ENCODE results near the gene PTGES3L. TPM values are rescaled to one million over a fixed set of nuclear protein-coding genes. Genes with fewer than 3 reads are reported as not detected.

The PTGES3L gene
- 0.67 to 1.4 TPM (median 1.2 TPM) in 5 replicates for total RNA-seq (2022; extraction: Qiagen RNA extraction)

GRCh38 chr17:42979511-42980273, at the start of gene PTGES3L:
PTGES3L (minus strand) TSS chr17:42980080; CDS start chr17:42980053, 27 bp downstream.

GRCh38 chr17:43024407-43025289, 44.8 kb upstream of the PTGES3L start, which contains the start of gene RND2:
RND2 (plus strand) TSS chr17:43025231; CDS start chr17:43025348, 117 bp downstream.

GRCh38 chr17:43021741-43022512, 42.0 kb upstream of the PTGES3L start, which contains the start of gene VAT1:
VAT1 (minus strand) TSS chr17:43022385; CDS start chr17:43022322, 63 bp downstream.

GRCh38 chr17:43006639-43007551, 27.0 kb upstream of the PTGES3L start, which contains the start of gene IFI35:
IFI35 (plus strand) TSS chr17:43006784; CDS start chr17:43006948, 164 bp downstream.

GRCh38 chr17:42997984-42998938, 18.4 kb upstream of the PTGES3L start, which contains the start of gene RPL27:
RPL27 (plus strand) TSS chr17:42998419; CDS start chr17:42998751, 332 bp downstream.

GRCh38 chr17:42980274-42980765, 440 bp upstream of the PTGES3L start, which contains the start of gene RUNDC1:
RUNDC1 (plus strand) TSS chr17:42980565; CDS start chr17:42980577, 12 bp downstream.

GRCh38 chr17:42964161-42964932, 15.5 kb downstream of the PTGES3L start, which contains the start of gene AARSD1:
AARSD1 (minus strand) TSS chr17:42964454; CDS start chr17:42964440, 14 bp downstream.

Other genes starting within 250 kb of the PTGES3L start
- 9.9 to 13.1 TPM (median 11.4 TPM) in 5 replicates for gene EZH1, start 235.0 kb downstream of the PTGES3L start, total RNA-seq (2022; extraction: Qiagen RNA extraction)
- 0.75 to 1.2 TPM (median 1.1 TPM) in 5 replicates for gene RAMP2, start 218.9 kb downstream of the PTGES3L start, total RNA-seq (2022; extraction: Qiagen RNA extraction)
- gene VPS25, start 206.6 kb downstream of the PTGES3L start, total RNA-seq (2022; extraction: Qiagen RNA extraction): 122 to 140 TPM (median 127 TPM) in 5 replicates
- 0.58 to 1.4 TPM (median 1.3 TPM) in 5 replicates for gene WNK4, start 199.5 kb downstream of the PTGES3L start, total RNA-seq (2022; extraction: Qiagen RNA extraction)
- gene COA3, start 181.4 kb downstream of the PTGES3L start, total RNA-seq (2022; extraction: Qiagen RNA extraction): 123 to 146 TPM (median 132 TPM) in 5 replicates
- gene CNTD1, start 181.2 kb downstream of the PTGES3L start, total RNA-seq (2022; extraction: Qiagen RNA extraction): 0.05 to 0.17 TPM (median 0.07 TPM) in 4 of 5 replicates, not detected in the other
- gene BECN1, start 155.8 kb downstream of the PTGES3L start, total RNA-seq (2022; extraction: Qiagen RNA extraction): 75.6 to 100 TPM (median 79.7 TPM) in 5 replicates
- 217 to 301 TPM (median 236 TPM) in 5 replicates for gene PSME3, start 146.7 kb downstream of the PTGES3L start, total RNA-seq (2022; extraction: Qiagen RNA extraction)
- 2.0 to 2.4 TPM (median 2.1 TPM) in 5 replicates for gene AOC2, start 135.5 kb downstream of the PTGES3L start, total RNA-seq (2022; extraction: Qiagen RNA extraction)
- 1.1 to 2.3 TPM (median 1.2 TPM) in 5 replicates for gene AOC3, start 128.9 kb downstream of the PTGES3L start, total RNA-seq (2022; extraction: Qiagen RNA extraction)
- gene G6PC1, start 79.3 kb downstream of the PTGES3L start, total RNA-seq (2022; extraction: Qiagen RNA extraction): not detected in 5 replicates
- gene AARSD1, start 15.6 kb downstream of the PTGES3L start, total RNA-seq (2022; extraction: Qiagen RNA extraction): 53.3 to 63.0 TPM (median 57.0 TPM) in 5 replicates
- gene RUNDC1, start 485 bp upstream of the PTGES3L start, total RNA-seq (2022; extraction: Qiagen RNA extraction): 19.7 to 21.0 TPM (median 20.7 TPM) in 5 replicates
- gene RPL27, start 18.3 kb upstream of the PTGES3L start, total RNA-seq (2022; extraction: Qiagen RNA extraction): 2,812 to 3,317 TPM (median 2,997 TPM) in 5 replicates
- 17.4 to 21.8 TPM (median 18.7 TPM) in 5 replicates for gene IFI35, start 26.7 kb upstream of the PTGES3L start, total RNA-seq (2022; extraction: Qiagen RNA extraction)
- gene VAT1, start 42.3 kb upstream of the PTGES3L start, total RNA-seq (2022; extraction: Qiagen RNA extraction): 209 to 246 TPM (median 236 TPM) in 5 replicates
- 0.13 to 0.22 TPM (median 0.15 TPM) in 5 replicates for gene RND2, start 45.2 kb upstream of the PTGES3L start, total RNA-seq (2022; extraction: Qiagen RNA extraction)
- 20.3 to 28.5 TPM (median 26.2 TPM) in 5 replicates for gene BRCA1, start 145.3 kb upstream of the PTGES3L start, total RNA-seq (2022; extraction: Qiagen RNA extraction)
- 33.5 to 47.4 TPM (median 43.8 TPM) in 5 replicates for gene NBR1, start 191.1 kb upstream of the PTGES3L start, total RNA-seq (2022; extraction: Qiagen RNA extraction)
- 0.82 to 1.5 TPM (median 0.96 TPM) in 5 replicates for gene TMEM106A, start 231.8 kb upstream of the PTGES3L start, total RNA-seq (2022; extraction: Qiagen RNA extraction)
- gene CCDC200, start 248.5 kb upstream of the PTGES3L start, total RNA-seq (2022; extraction: Qiagen RNA extraction): not detected in 5 replicates